Muscle of back (tissue), 11 donors: Measurements from ENCODE around the gene CYB5RL. TPM values are rescaled to one million over a fixed set of nuclear protein-coding genes. Genes with fewer than 3 reads are reported as not detected.
"Not testable (repeated sequence)": the region's sequence is repeated elsewhere in the genome, so short reads cannot be mapped to it uniquely, and the experiment has no call there.

Experiments used
- DNase-seq, 3 donors: peaks; one replicate each; pipeline versions ENCODE4 v3.0.0 to v3.0.0-alpha.2; 2013
- polyA plus RNA-seq, 10 donors: library from polyadenylated mRNA; unstranded; fragments of 120-200 nt; gene quantifications; one replicate each; pipeline ENCODE4 v1.2.1, GENCODE V29; 2013; ENCODE audit not compliant: insufficient read length in 10 of 10

The CYB5RL gene
- polyA plus RNA-seq, 10 donors, result 4.3 to 8.4 (median 5.7) TPM

DNA sequence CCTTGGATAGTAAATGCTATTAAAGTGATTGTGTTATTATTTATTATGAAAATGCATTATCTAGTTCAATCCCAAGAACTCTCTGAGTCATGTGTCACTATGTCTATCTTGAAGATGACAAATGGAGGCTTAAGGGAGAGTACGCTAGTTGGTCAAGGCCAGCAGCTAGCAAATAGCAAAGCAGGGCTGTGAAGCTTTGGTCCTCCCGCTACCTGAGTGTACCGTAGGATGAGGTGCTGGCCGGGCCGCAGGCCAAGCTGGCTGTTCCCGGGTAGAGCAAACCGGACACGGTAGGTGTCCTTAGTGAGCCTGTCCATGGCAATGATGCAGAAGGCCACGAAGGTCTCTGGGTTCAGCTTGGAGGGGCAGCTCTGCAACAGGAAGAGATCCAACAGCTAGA lies 9.3 kb downstream of the CYB5RL start:
- DNase-seq, result no peak

DNA sequence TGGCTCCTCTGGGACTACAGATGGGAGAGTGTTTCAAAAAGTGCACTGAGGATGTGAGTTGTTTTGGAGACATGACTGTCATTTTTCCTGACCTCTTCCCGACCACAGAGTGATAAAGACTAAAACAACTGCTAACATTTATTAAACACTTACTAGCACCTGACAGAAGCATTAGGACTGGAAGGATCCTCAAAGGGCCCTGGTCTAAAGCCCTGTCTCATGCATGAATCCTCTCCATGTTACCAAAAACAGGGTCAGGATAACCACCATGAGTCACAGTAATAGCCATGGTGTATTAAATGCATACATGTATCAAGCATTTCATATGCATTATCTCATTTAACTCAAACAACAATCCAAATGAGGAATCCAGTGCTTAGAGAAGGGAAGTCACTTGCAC lies 11.5 kb downstream of the CYB5RL start:
- no peak for DNase-seq

GRCh38 chr1:54186056-54186455 lies 13.8 kb downstream of the CYB5RL start:
- DNase-seq, result no peak

- DNase-seq, result no peak
Measured at GRCh38 chr1:54180701-54181360, 19.0 kb downstream of the CYB5RL start.

DNA sequence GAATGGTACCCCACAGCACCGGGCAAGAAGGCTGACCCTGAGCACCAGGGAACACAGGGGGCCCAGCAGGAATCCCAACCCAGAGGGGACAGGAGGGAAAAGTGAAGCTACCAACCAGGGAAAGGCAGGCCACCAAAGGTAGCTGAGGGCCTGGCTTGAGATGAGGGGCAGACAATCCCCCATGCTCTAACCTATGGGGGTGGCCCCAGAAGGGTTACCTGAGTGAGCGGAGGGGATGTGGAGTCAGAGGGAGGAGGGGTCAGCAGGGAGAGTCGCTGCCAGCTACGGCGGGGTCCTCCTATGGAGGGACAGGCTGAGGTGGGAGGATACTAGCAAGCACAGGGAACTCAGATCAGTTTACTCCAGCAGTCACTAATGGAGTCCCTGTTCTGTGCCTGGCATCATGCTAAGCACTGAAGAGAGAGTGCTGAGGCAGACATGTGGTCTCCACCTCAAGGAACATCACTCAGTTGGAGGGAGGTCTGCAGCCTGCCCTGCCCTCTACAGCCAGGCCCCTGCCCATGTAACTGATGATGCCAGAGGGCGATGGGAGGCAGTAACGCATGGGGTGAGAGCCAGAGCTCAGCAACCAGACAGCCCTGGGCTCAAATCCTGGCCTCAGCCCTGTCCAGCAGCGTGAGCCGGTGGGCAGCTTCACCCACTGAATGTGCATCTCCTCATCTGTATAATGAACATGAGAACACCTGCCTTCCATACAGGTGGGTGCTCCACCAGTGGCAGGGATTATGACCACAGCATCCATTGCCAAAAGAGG lies 21.3 kb downstream of the CYB5RL start:
- no peak for DNase-seq

DNA sequence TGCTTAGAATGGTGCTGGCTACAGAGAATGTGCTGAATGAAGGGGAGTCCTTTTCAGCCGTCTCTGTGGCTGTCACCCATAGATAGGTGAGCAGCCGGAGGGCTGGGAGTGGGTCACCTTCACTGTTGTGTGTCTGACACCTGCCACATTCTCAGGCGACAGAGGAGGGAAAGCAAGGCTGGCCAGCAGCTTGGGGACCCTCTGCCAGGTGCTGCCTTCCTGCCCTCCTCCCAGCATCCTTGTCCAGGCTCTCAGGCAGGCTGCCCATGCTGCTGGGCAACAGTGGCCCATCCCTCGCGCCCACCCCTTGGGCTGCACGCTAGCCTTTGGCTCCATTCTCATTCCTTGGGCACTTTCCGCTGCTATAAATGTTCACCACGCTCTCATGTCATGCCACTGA lies 22.1 kb downstream of the CYB5RL start:
- no peak for DNase-seq

DNA sequence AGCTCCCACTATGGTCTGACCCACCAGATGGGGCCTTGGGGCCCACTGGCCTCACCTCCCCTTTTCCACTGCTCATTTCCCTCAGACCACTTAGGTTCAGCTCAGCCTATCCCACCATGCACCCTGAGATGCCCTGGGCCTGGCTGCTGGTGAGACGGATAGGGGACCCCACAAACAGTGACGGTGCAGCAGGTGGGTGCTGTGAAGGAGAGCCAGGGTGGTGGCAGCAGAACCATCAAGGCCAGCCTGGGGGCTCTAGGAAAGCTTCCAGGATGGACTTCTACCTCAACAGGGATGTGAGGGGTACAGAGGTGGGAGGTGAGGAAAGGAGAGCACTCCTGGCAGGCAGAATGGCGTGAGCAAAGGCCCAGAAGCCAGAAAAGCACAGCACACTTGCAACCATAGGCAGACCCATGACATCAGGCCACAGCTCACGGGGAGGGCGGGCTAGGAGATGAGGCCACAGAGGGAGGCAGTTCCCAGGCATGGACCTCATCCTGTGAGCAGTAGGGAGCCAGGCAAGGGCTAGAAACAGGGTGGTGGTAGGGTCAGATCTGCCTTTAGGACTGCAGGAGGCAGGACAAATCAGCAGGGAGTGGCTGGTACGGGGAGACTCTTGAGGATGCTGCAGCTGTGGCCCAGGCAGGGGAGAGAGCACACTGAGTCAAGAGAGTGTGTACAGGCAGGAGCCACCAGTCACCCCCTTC lies 23.1 kb downstream of the CYB5RL start:
- no peak for DNase-seq

- DNase-seq, result no peak
Measured at GRCh38 chr1:54174106-54174505, 25.7 kb downstream of the CYB5RL start.

- DNase-seq, result no peak
Measured at GRCh38 chr1:54173681-54174080, 26.1 kb downstream of the CYB5RL start.

DNA sequence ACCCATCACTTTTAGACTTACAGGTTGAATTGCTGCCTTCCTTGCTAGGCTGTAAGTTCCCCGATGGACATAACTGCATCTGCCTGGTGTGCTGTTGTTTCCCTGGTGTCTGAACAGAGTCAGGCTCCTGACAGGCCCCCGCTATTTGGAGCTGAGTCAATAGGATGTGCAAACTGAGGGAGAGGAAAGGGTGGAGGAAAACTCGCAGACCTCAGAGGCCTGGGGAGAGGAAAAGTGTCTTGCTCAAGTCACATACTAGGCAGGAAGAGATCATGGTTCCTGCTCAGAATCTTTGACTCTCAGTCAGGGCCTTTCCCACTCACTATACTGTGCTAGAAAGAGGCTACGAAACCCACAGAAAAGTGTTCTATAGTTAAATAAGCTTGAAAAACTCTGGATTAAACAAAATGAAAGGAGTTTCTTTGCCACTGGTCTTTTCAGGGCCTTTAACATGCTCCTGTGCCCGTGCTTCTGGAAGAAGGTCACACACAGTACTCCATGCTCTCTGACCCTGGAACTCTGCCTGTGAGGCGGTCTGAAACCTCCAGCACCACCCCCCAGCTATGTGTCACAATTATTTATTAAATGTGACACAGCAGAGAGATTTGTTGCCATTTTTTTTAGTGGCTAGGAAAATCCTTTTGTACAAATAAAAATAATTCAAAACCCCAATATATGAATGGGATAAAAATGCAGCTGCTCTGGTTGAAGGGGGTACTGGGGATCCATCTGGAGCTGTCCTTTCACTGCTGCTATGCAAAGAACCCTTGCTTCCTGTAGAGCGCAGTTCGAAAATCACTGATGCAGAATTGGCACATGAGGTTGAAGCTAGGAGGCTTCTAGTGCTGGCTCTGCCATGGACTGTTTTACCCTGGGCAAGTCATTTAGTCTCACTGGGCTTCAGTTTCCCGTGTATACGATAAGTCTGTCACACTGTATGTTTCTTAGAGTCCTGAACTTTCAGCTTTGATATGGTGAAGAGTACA lies 26.9 kb downstream of the CYB5RL start:
- DNase-seq, result peak in 1 of 3 donors; percentile 52

GRCh38 chr1:54171606-54172005 lies 28.2 kb downstream of the CYB5RL start:
- no peak for DNase-seq

DNA sequence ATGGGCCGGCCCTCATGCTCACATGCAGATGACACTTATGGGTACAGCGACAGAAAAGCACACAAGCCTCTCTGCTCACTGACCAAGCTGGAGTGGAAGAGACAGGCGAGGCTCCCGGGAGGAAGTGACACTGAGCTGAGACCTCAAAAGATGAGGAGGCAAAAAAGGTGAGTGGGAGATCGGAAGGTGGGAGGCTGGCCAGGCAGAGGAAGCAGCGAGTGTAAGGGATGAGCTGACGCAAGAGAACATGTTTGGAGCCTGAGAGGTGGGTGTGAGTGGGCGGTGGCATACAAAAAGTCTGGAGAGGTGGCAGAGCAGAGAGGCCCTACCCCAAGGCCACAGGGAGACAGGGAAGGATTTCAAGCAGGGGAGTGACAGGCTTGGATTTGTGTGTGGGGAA lies 28.8 kb downstream of the CYB5RL start:
- DNase-seq, result no peak

- DNase-seq, result no peak
Measured at GRCh38 chr1:54169068-54169467, 30.8 kb downstream of the CYB5RL start.

- DNase-seq, result no peak
Measured at GRCh38 chr1:54168206-54168965, 31.4 kb downstream of the CYB5RL start.

DNA sequence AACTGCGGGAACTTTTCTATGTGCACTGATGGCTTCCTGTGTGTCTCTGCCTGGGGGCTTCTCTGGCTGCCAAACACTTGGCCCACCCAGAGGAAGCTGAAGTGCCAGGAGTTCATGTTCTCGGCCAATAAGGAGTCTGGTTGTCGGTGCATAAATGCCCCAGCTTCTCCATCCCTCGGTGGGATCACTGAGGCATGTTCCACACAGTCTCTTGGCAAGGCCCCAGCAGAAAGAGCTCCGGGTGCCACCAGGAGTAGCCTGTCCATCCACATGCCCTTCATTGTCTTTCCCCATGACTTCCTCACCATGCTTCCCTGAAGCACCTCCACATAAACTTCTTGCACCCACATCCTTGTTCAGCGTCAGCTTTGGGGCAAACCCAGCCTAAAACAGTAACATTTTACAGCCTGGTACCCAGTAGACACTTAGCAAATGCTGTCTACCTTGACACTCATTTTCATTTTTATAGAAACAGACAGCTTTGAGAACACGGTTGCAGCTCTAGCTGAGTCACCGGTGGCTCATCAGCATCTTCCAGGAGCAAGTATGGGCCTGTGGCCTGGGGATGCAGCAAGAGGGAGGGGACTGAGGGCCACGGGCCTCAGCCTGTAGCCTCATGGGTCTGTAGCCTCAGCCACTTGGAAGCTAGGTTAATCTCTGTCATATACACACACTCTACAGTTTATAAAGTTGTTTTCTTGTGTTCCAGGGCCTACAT lies 32.2 kb downstream of the CYB5RL start:
- DNase-seq, result no peak

DNA sequence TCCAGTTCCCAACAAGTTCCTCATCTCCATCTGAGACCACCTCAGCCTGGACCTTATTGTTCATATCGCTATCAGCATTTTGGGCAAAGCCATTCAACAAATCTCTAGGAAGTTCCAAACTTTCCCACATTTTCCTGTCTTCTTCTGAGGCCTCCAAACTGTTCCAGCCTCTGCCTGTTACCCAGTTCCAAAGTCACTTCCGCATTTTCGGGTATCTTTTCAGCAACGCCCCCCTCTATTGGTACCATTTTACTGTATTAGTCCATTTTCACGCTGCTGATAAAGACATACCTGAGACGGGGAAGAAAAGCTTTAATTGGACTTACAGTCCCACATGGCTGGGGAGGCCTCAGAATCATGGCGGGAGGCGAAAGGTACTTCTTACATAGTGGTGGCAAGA lies 33.5 kb downstream of the CYB5RL start:
- not testable (repeated sequence) for DNase-seq

GRCh38 chr1:54165146-54165545 lies 34.7 kb downstream of the CYB5RL start:
- DNase-seq, result no peak

- no peak for DNase-seq
Measured at GRCh38 chr1:54163573-54163972, 36.3 kb downstream of the CYB5RL start.

DNA sequence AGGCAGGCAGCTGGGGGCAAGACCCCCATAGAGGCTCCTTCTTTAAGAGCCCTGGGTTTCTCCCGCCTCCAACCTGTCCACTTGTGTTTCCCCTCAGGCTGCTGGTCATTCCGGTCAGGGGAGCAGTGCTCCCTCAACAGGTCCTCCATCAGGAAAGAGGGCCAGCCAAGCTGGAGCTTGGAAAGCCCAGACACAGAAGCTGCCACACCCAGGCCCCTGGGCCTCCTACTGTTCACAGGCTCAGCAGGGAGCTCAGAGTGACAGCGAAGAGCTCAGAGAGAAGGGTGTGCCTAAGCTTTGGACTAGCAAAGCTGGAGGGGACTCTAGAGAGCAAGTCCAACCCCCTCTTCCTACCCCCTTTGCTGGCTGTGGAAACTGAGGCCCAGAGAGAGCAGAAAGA lies 36.8 kb downstream of the CYB5RL start:
- DNase-seq, result peak in 1 of 3 donors; percentile 14

GRCh38 chr1:54161495-54162168 lies 38.2 kb downstream of the CYB5RL start:
- no peak for DNase-seq
